Trophoblast cell (in vitro differentiated cells and primary cell): Measurements from ENCODE around the gene RTN4.

Experiments
- DNase-seq, 2 donors: peaks; one replicate each; pipeline ENCODE4 v3.0.0-alpha.2; 2016
- H2AFZ ChIP-seq: 2 replicates; pipeline ENCODE4 v1.6.1; 2013; ENCODE audit warnings: low read length, moderate library complexity, mild to moderate bottlenecking; ENCODE audit not compliant: insufficient read depth, poor library complexity
- H2AK5ac ChIP-seq: 2 replicates; pipeline ENCODE4 v1.6.1; 2013; ENCODE audit warnings: mild to moderate bottlenecking, low read length
- H2BK120ac ChIP-seq: 2 replicates; pipeline ENCODE4 v1.6.1; 2013; ENCODE audit warnings: low read length, mild to moderate bottlenecking, moderate library complexity; ENCODE audit not compliant: insufficient read depth, poor library complexity
- H2BK12ac ChIP-seq: 2 replicates; pipeline ENCODE4 v1.6.1; 2013; ENCODE audit warnings: mild to moderate bottlenecking, low read length, moderate library complexity
- H2BK5ac ChIP-seq: 2 replicates; pipeline ENCODE4 v1.6.1; 2013; ENCODE audit warnings: low read length, low read depth, moderate library complexity, mild to moderate bottlenecking; ENCODE audit not compliant: poor library complexity
- H3K14ac ChIP-seq: 2 replicates; pipeline ENCODE4 v1.6.1; 2013; ENCODE audit warnings: mild to moderate bottlenecking, low read length
- H3K18ac ChIP-seq: 2 replicates; pipeline ENCODE4 v1.6.1; 2013; ENCODE audit warnings: mild to moderate bottlenecking, low read length
- H3K23ac ChIP-seq: 2 replicates; pipeline ENCODE4 v1.6.1; 2013; ENCODE audit warnings: low read length
- H3K27ac ChIP-seq: 2 replicates; pipeline ENCODE4 v1.5.1; 2013; ENCODE audit warnings: low read depth, mild to moderate bottlenecking, inconsistent platforms, low read length, moderate library complexity
- H3K27me3 ChIP-seq: 2 replicates; pipeline ENCODE4 v1.6.1; 2013; ENCODE audit warnings: inconsistent platforms, mild to moderate bottlenecking, low read length, moderate library complexity; ENCODE audit not compliant: insufficient read depth
- H3K36me3 ChIP-seq, 2 experiments: 1 replicate in 1 of 2; 2 replicates in 1 of 2; pipeline ENCODE4 v1.6.1; 2013; ENCODE audit warnings: low read length in 2 of 2, mild to moderate bottlenecking in 2 of 2, moderate library complexity in 1 of 2; ENCODE audit not compliant: insufficient read depth in 2 of 2, control insufficient read depth in 1 of 2
- H3K4ac ChIP-seq: 2 replicates; pipeline ENCODE4 v1.6.1; 2013; ENCODE audit warnings: low read depth, mild to moderate bottlenecking, low read length, moderate library complexity
- H3K4me1 ChIP-seq, 2 experiments: 1 replicate in 1 of 2; 2 replicates in 1 of 2; pipeline ENCODE4 v1.6.1; 2013; ENCODE audit warnings: low read length in 2 of 2, mild to moderate bottlenecking in 2 of 2, moderate library complexity in 1 of 2; ENCODE audit not compliant: insufficient read depth in 2 of 2, control insufficient read depth in 1 of 2
- H3K4me2 ChIP-seq: 2 replicates; pipeline ENCODE4 v1.6.1; 2013; ENCODE audit warnings: inconsistent platforms, mild to moderate bottlenecking, low read length, moderate library complexity
- H3K4me3 ChIP-seq: 2 replicates; pipeline ENCODE4 v1.5.1; 2013; ENCODE audit warnings: mild to moderate bottlenecking, low read depth, low read length, inconsistent platforms
- H3K79me1 ChIP-seq: one replicate; pipeline ENCODE4 v1.6.1; 2013; ENCODE audit warnings: low read length
- H3K79me2 ChIP-seq: 2 replicates; pipeline ENCODE4 v1.6.1; 2013; ENCODE audit warnings: low read length, mild to moderate bottlenecking; ENCODE audit not compliant: control insufficient read depth, insufficient read depth, poor library complexity
- H3K9ac ChIP-seq: 2 replicates; pipeline ENCODE4 v1.6.1; 2013; ENCODE audit warnings: mild to moderate bottlenecking, low read length
- H3K9me3 ChIP-seq: 2 replicates; pipeline ENCODE4 v1.6.1; 2013; ENCODE audit warnings: low read depth, mild to moderate bottlenecking, control low read depth, inconsistent platforms, low read length; ENCODE audit not compliant: insufficient read depth
- H4K12ac ChIP-seq: 2 replicates; pipeline ENCODE4 v1.6.1; 2013; ENCODE audit warnings: low read depth, mild to moderate bottlenecking, low read length, moderate library complexity
- H4K8ac ChIP-seq: 2 replicates; pipeline ENCODE4 v1.6.1; 2013; ENCODE audit warnings: low read depth, mild to moderate bottlenecking, low read length, moderate library complexity
- H4K91ac ChIP-seq: one replicate; pipeline ENCODE4 v1.6.1; 2013; ENCODE audit warnings: low read depth, mild to moderate bottlenecking, low read length, moderate library complexity
- WGBS: extraction: QIAGEN DNeasy Blood & Tissue Kit; methylation state at CpG from one replicate; pipeline ENCODE4 v1.1.7; 2013; ENCODE audit warnings: missing lambda C conversion rate; ENCODE audit not compliant: insufficient read length, insufficient coverage; ENCODE audit errors: extremely low coverage; 5-methylcytosine and 5-hydroxymethylcytosine counted together

The RTN4 gene

DNA sequence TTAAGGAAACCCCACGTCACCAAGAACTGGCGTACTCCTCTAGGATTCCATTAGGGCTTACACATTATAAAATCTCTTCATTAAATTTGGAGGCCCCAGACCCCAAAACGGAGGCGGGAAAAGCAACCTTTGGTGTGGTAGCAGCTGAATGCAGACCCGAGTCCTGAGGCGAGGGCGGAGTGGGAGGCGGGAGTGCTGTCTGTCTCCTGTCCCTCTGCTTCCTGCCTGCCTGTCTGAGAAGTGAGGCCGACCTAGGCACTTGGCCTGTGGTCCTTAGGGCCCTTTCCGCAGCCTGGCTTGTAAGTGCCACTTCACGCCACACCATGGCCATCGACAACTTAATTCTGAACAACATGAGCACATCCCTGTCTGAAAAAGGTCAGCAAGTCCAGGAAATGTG, 102.1 kb downstream of the RTN4 start:
- H3K9me3 ChIP-seq = no peaks in the 10 kb centered on the region
- H3K14ac ChIP-seq = no peak overlapping the region
- no CpG with 5 or more reads among the region's 12 CpGs for WGBS
- H3K9ac ChIP-seq = no peak overlapping the region
- H2BK12ac ChIP-seq = no peak overlapping the region
- H3K18ac ChIP-seq = no peak overlapping the region
- H3K79me1 ChIP-seq = no peaks in the 10 kb centered on the region
- H4K91ac ChIP-seq = no peak overlapping the region
- H3K4me2 ChIP-seq = no peak overlapping the region
- no peak overlapping the region for H2AK5ac ChIP-seq
- no peak overlapping the region for H3K27ac ChIP-seq
- H4K12ac ChIP-seq = no peak overlapping the region
- H3K4me3 ChIP-seq = no peak overlapping the region
- H3K4me1 ChIP-seq = no peaks in the 10 kb centered on the region
- H3K27me3 ChIP-seq = no peaks in the 10 kb centered on the region
- no peak overlapping the region for H2BK120ac ChIP-seq
- no peak overlapping the region for H2AFZ ChIP-seq
- no peaks in the 10 kb centered on the region for H3K36me3 ChIP-seq
- no peak overlapping the region for H4K8ac ChIP-seq
- no peaks in the 10 kb centered on the region for H3K79me2 ChIP-seq
- H3K4ac ChIP-seq = no peak overlapping the region
- H3K23ac ChIP-seq = no peak overlapping the region
- H2BK5ac ChIP-seq = no peak overlapping the region
- no peak for DNase-seq

DNA sequence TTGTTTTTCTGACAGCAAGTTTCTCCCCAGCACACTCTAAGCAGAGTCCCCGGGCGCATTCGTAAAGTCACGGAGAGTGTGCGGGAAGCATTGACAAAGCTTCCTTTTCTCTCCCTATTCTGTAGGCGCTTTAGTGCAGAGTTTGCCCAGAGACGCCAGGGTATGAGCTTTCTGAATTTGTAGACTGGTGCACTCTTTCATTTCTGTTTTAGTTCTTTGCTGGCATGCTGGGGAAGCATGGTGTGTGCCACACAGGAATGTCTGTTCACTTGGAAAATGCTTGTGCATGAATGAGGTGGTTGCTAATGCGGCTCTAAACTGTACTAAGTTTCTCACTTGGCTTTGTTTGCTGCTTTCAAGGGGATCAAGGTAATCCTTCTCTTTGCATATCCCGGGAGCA, 102.6 kb downstream of the RTN4 start:
- Histone ChIP-seq H2BK120ac (no peak overlapping the region), H3K4ac (no peak overlapping the region), H3K4me2 (no peak overlapping the region), H3K4me1 (no peaks in the 10 kb centered on the region), H3K14ac (no peak overlapping the region), H2BK12ac (no peak overlapping the region), H4K8ac (no peak overlapping the region), H2BK5ac (no peak overlapping the region), H4K12ac (no peak overlapping the region), H2AFZ (no peak overlapping the region), H3K4me3 (no peak overlapping the region), H3K9me3 (no peaks in the 10 kb centered on the region), H3K18ac (no peak overlapping the region), H2AK5ac (no peak overlapping the region), H3K36me3 (no peaks in the 10 kb centered on the region), H3K27me3 (no peaks in the 10 kb centered on the region), H3K23ac (no peak overlapping the region), H3K79me2 (no peaks in the 10 kb centered on the region), H3K27ac (no peak overlapping the region), H3K9ac (no peak overlapping the region), H4K91ac (no peak overlapping the region), H3K79me1 (no peaks in the 10 kb centered on the region)
- WGBS = no CpG with 5 or more reads among the region's 9 CpGs
- no peak for DNase-seq

DNA sequence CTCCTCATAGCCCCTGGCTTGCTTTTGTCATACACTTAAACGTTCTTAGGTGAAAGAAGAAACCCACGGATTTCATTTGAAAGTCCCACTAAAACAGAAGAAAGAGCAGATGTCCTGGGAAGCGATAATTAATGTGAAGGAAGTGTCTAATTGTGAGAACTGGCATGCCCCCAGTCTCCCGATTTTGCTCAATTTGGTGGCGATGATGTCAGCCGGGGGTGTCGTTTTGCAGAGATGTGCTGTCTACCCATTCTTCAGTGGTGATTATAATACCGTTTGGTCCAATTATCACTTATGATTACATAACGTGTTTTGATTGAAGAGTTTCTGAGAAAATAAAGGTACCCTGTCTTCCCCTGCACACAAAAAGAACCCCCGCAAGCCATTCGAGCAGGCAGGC, 103.1 kb downstream of the RTN4 start:
- H3K4me2 ChIP-seq = no peak overlapping the region
- H2AFZ ChIP-seq = no peak overlapping the region
- H3K18ac ChIP-seq = no peak overlapping the region
- no peaks in the 10 kb centered on the region for H3K79me1 ChIP-seq
- no peak overlapping the region for H4K8ac ChIP-seq
- no peak overlapping the region for H2BK120ac ChIP-seq
- DNase-seq = no peak
- no peak overlapping the region for H3K27ac ChIP-seq
- no peak overlapping the region for H3K14ac ChIP-seq
- H3K9me3 ChIP-seq = no peaks in the 10 kb centered on the region
- H2AK5ac ChIP-seq = no peak overlapping the region
- H3K79me2 ChIP-seq = no peaks in the 10 kb centered on the region
- H2BK5ac ChIP-seq = no peak overlapping the region
- no peaks in the 10 kb centered on the region for H3K36me3 ChIP-seq
- no peaks in the 10 kb centered on the region for H3K27me3 ChIP-seq
- H3K9ac ChIP-seq = no peak overlapping the region
- H4K12ac ChIP-seq = no peak overlapping the region
- no CpG with 5 or more reads among the region's 11 CpGs for WGBS
- no peak overlapping the region for H3K23ac ChIP-seq
- H3K4ac ChIP-seq = no peak overlapping the region
- no peak overlapping the region for H2BK12ac ChIP-seq
- no peaks in the 10 kb centered on the region for H3K4me1 ChIP-seq
- no peak overlapping the region for H3K4me3 ChIP-seq
- H4K91ac ChIP-seq = no peak overlapping the region

DNA sequence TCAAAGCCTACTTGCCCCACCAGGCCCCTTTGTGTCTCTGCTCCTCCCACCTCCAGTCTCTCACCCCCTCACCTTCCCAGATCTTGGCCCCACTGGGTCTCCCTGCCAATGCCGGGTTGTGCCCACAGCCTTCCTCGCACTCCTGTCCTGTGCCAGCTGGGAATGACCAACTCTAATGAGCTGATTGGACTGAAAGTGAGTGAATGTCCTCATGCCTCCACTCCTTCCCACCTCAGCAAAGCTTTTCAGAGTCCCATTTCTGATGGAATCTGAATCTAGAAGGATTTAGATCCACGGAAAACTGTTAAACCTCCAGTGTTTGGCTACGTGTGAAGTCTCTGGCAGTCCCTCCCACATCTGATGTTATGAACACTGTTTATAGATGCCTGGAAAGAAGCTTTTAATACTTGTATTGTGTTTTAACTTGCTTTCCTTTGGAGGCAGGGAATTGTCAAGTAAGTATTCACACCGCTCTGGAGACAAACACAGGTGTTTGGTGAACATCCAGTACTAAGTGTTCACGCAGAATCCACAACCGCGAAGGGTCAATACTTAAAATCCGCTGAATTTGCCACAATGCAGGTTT, 103.9 kb downstream of the RTN4 start:
- no peak overlapping the region for H3K23ac ChIP-seq
- H2BK12ac ChIP-seq = no peak overlapping the region
- no peaks in the 10 kb centered on the region for H3K36me3 ChIP-seq
- H4K8ac ChIP-seq = no peak overlapping the region
- H3K14ac ChIP-seq = no peak overlapping the region
- no peak overlapping the region for H3K27ac ChIP-seq
- H2AFZ ChIP-seq = no peak overlapping the region
- H4K91ac ChIP-seq = no peak overlapping the region
- H3K4me1 ChIP-seq = no peaks in the 10 kb centered on the region
- H3K18ac ChIP-seq = no peak overlapping the region
- H2AK5ac ChIP-seq = no peak overlapping the region
- no peak overlapping the region for H3K4me2 ChIP-seq
- H3K27me3 ChIP-seq = no peaks in the 10 kb centered on the region
- no peak for DNase-seq
- no peaks in the 10 kb centered on the region for H3K79me1 ChIP-seq
- no peak overlapping the region for H2BK5ac ChIP-seq
- H3K79me2 ChIP-seq = no peaks in the 10 kb centered on the region
- H3K4ac ChIP-seq = no peak overlapping the region
- no peak overlapping the region for H4K12ac ChIP-seq
- H2BK120ac ChIP-seq = no peak overlapping the region
- no peak overlapping the region for H3K9ac ChIP-seq
- no peak overlapping the region for H3K4me3 ChIP-seq
- no peaks in the 10 kb centered on the region for H3K9me3 ChIP-seq
- no CpG with 5 or more reads among the region's 9 CpGs for WGBS
